Measurements from ENCODE around the gene ZNF346. TPM values are rescaled to one million over a fixed set of nuclear protein-coding genes. Genes with fewer than 3 reads are reported as not detected.

ZNF346 gene
- total RNA-seq, 1 experiment from 2014 or later = 27.3 TPM

GRCh38 chr5:177087398-177088005 lies 65.0 kb downstream of the ZNF346 start:
- TF ChIP-seq EZH2 (IDR thresholded peaks at IDR 0.05; ENCODE audit: borderline replicate concordance, low read depth, low read length, poor library complexity, severe bottlenecking) = no peak
- TF ChIP-seq, protein P1, sequence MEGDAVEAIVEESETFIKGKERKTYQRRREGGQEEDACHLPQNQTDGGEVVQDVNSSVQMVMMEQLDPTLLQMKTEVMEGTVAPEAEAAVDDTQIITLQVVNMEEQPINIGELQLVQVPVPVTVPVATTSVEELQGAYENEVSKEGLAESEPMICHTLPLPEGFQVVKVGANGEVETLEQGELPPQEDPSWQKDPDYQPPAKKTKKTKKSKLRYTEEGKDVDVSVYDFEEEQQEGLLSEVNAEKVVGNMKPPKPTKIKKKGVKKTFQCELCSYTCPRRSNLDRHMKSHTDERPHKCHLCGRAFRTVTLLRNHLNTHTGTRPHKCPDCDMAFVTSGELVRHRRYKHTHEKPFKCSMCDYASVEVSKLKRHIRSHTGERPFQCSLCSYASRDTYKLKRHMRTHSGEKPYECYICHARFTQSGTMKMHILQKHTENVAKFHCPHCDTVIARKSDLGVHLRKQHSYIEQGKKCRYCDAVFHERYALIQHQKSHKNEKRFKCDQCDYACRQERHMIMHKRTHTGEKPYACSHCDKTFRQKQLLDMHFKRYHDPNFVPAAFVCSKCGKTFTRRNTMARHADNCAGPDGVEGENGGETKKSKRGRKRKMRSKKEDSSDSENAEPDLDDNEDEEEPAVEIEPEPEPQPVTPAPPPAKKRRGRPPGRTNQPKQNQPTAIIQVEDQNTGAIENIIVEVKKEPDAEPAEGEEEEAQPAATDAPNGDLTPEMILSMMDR (conservative IDR thresholded peaks at IDR 0.05; ENCODE audit: low read depth, low read length) = no peak
- no TSS peak for BruUV-seq (replicated peaks)
- peak overlapping the region; percentile 57 for H3K27ac ChIP-seq (ENCODE audit: low read depth, low read length, poor library complexity, severe bottlenecking)
- CTCF ChIA-PET = interaction anchor here (0.6 to 1.2 kb wide), 2 partner anchors 46 to 441 kb away, joined by 3 read pairs; partner anchors contain the start of gene NSD1
- peak overlapping the region; percentile 57 for H3K4me3 ChIP-seq (ENCODE audit: low read depth, low read length, poor library complexity, severe bottlenecking)
- no peaks in the 10 kb centered on the region for H3K27me3 ChIP-seq (replicated peaks; ENCODE audit: insufficient read depth, low read depth, low read length, poor library complexity)
- intact Hi-C loops (cut with micrococcal nuclease; ENCODE audit: unreplicated experiment) = no loop called here
- no peak for DNase-seq (ENCODE audit: low spot score)
- H3K9me3 ChIP-seq (ENCODE audit: low read depth, low read length, poor library complexity, severe bottlenecking) = no peaks in the 10 kb centered on the region
- POLR2A ChIA-PET (ENCODE audit: low non-redundant PET) = no interaction called here
- no peaks in the 10 kb centered on the region for H3K36me3 ChIP-seq (ENCODE audit: insufficient read depth, low read length, poor library complexity, severe bottlenecking)
- H3K4me1 ChIP-seq (ENCODE audit: insufficient read depth, low read length, poor library complexity, severe bottlenecking) = peaks cover 22% of the 10 kb centered on the region

GRCh38 chr5:177089127-177089526 lies 66.6 kb downstream of the ZNF346 start:
- no peak for DNase-seq (ENCODE audit: low spot score)
- BruUV-seq (replicated peaks) = no TSS peak
- Histone ChIP-seq H3K27me3 (replicated peaks; ENCODE audit: insufficient read depth, low read depth, low read length, poor library complexity) (no peaks in the 10 kb centered on the region), H3K27ac (ENCODE audit: low read depth, low read length, poor library complexity, severe bottlenecking) (no peak overlapping the region), H3K36me3 (ENCODE audit: insufficient read depth, low read length, poor library complexity, severe bottlenecking) (no peaks in the 10 kb centered on the region), H3K4me1 (ENCODE audit: insufficient read depth, low read length, poor library complexity, severe bottlenecking) (peaks cover 22% of the 10 kb centered on the region), H3K4me3 (ENCODE audit: low read depth, low read length, poor library complexity, severe bottlenecking) (no peak overlapping the region), H3K9me3 (ENCODE audit: low read depth, low read length, poor library complexity, severe bottlenecking) (no peaks in the 10 kb centered on the region)
- ChIA-PET CTCF (no interaction called here), POLR2A (ENCODE audit: low non-redundant PET) (no interaction called here)
- intact Hi-C loops (cut with micrococcal nuclease; ENCODE audit: unreplicated experiment) = no loop called here
- TF ChIP-seq, protein P1 (conservative IDR thresholded peaks at IDR 0.05; ENCODE audit: low read depth, low read length) = no peak
- TF ChIP-seq EZH2 (IDR thresholded peaks at IDR 0.05; ENCODE audit: borderline replicate concordance, low read depth, low read length, poor library complexity, severe bottlenecking) = no peak

DNA sequence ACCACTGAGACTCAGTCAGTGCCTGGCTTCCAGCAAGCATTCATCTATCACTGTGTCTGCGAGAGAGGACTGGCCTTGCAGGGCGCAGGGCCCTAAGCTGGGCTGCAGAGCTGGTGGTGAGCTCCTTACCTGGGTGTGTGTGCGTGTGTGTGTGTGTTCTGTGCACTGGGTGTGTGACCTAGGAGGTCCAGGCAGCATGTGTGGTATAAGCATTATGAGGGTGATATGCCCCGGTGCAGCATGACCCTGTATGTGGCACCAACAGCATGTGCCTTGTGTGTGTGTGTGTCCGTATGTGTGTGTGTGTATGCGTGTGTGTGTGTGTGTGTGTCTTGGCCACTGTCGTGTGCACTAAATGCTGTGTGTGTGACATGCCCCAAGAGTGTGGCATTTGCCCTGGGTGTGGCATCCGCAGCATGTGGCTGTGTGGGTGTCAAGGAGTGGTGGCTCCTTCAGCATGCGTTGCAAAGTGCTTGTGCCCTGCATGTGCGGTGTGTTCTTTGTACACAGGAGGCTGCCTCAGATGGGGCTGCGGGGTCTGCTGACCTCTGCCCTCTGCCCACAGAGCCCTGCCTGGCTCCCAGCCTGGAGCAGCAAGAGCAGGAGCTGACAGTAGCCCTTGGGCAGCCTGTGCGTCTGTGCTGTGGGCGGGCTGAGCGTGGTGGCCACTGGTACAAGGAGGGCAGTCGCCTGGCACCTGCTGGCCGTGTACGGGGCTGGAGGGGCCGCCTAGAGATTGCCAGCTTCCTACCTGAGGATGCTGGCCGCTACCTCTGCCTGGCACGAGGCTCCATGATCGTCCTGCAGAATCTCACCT lies 67.5 kb downstream of the ZNF346 start:
- intact Hi-C loops (cut with micrococcal nuclease; ENCODE audit: unreplicated experiment) = no loop called here
- H3K27me3 ChIP-seq (replicated peaks; ENCODE audit: insufficient read depth, low read depth, low read length, poor library complexity) = no peaks in the 10 kb centered on the region
- no TSS peak for BruUV-seq (replicated peaks)
- no peaks in the 10 kb centered on the region for H3K36me3 ChIP-seq (ENCODE audit: insufficient read depth, low read length, poor library complexity, severe bottlenecking)
- no peaks in the 10 kb centered on the region for H3K9me3 ChIP-seq (ENCODE audit: low read depth, low read length, poor library complexity, severe bottlenecking)
- ChIA-PET CTCF (no interaction called here), POLR2A (ENCODE audit: low non-redundant PET) (no interaction called here)
- no peak overlapping the region for H3K27ac ChIP-seq (ENCODE audit: low read depth, low read length, poor library complexity, severe bottlenecking)
- peaks cover 22% of the 10 kb centered on the region for H3K4me1 ChIP-seq (ENCODE audit: insufficient read depth, low read length, poor library complexity, severe bottlenecking)
- DNase-seq (ENCODE audit: low spot score) = no peak
- H3K4me3 ChIP-seq (ENCODE audit: low read depth, low read length, poor library complexity, severe bottlenecking) = no peak overlapping the region
- TF ChIP-seq EZH2 (IDR thresholded peaks at IDR 0.05; ENCODE audit: borderline replicate concordance, low read depth, low read length, poor library complexity, severe bottlenecking) = no peak
- TF ChIP-seq, protein P1 (conservative IDR thresholded peaks at IDR 0.05; ENCODE audit: low read depth, low read length) = no peak

Data from A673 (cell line).